ENCODE results near the gene CT47A7.
"Not testable (repeated sequence)": the region's sequence is repeated elsewhere in the genome, so short reads cannot be mapped to it uniquely, and the experiment has no call there.

DNA sequence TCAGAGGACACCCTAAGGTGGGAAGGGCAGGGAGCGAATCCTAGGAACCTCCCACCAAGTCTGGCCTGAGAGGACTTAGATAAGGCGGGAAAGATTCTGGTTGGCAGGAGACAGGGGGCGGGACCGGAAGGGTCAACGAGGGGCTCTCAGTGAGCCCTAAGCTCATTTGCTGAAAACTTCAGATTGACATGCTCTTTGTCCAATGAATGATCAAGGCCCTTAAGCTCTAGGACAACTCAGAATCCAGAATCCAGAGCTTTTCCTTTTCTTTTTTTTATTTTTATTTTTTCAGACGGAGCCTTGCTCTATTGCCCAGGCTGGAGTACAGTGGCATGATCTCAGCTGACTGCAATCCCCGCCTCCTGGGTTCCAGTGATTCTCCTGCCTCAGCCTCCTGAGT lies at the start of gene CT47A7:
- TF ChIP-seq, protein P1, sequence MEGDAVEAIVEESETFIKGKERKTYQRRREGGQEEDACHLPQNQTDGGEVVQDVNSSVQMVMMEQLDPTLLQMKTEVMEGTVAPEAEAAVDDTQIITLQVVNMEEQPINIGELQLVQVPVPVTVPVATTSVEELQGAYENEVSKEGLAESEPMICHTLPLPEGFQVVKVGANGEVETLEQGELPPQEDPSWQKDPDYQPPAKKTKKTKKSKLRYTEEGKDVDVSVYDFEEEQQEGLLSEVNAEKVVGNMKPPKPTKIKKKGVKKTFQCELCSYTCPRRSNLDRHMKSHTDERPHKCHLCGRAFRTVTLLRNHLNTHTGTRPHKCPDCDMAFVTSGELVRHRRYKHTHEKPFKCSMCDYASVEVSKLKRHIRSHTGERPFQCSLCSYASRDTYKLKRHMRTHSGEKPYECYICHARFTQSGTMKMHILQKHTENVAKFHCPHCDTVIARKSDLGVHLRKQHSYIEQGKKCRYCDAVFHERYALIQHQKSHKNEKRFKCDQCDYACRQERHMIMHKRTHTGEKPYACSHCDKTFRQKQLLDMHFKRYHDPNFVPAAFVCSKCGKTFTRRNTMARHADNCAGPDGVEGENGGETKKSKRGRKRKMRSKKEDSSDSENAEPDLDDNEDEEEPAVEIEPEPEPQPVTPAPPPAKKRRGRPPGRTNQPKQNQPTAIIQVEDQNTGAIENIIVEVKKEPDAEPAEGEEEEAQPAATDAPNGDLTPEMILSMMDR (IDR thresholded peaks at IDR 0.05): not testable (repeated sequence)
- TF ChIP-seq POLR2A (IDR thresholded peaks at IDR 0.05): not testable (repeated sequence)
